Liver (tissue), 9 donors: Measurements from ENCODE around the gene ABCB9. TPM values are rescaled to one million over a fixed set of nuclear protein-coding genes. Genes with fewer than 3 reads are reported as not detected.

ENCODE experiments used
- DNase-seq: peaks from one replicate; pipeline ENCODE4 v3.0.0-alpha.2; 2017; ENCODE audit warnings: low spot score
- H3K27ac ChIP-seq, 2 donors: one replicate each; pipeline ENCODE4 v1.7.0; 2013; ENCODE audit warnings: inconsistent platforms in 2 of 2, low read length in 2 of 2, control low read depth in 1 of 2, low read depth in 1 of 2, mild to moderate bottlenecking in 1 of 2
- H3K27me3 ChIP-seq, 4 donors: one replicate each; pipeline versions ENCODE4 v1.6.1 to v1.7.0; 2013; ENCODE audit warnings: low read length in 3 of 4, inconsistent platforms in 1 of 4, mild to moderate bottlenecking in 1 of 4, moderate library complexity in 1 of 4; ENCODE audit not compliant: control insufficient read depth in 4 of 4, insufficient read depth in 4 of 4
- H3K36me3 ChIP-seq, 4 donors: one replicate each; pipeline versions ENCODE4 v1.6.1 to v1.7.0; 2013; ENCODE audit warnings: low read length in 3 of 4, mild to moderate bottlenecking in 3 of 4, low read depth in 1 of 4, moderate library complexity in 1 of 4; ENCODE audit not compliant: control insufficient read depth in 4 of 4, insufficient read depth in 3 of 4
- H3K4me1 ChIP-seq, 4 donors: one replicate each; pipeline versions ENCODE4 v1.6.1 to v1.7.0; 2013; ENCODE audit warnings: low read length in 3 of 4, mild to moderate bottlenecking in 3 of 4, moderate library complexity in 1 of 4; ENCODE audit not compliant: control insufficient read depth in 4 of 4, insufficient read depth in 4 of 4
- H3K4me3 ChIP-seq, 3 donors: one replicate each; pipeline versions ENCODE4 v1.6.1 to v1.7.0; 2013; ENCODE audit warnings: low read length in 3 of 3, control low read depth in 1 of 3, low read depth in 1 of 3, mild to moderate bottlenecking in 1 of 3
- H3K9ac ChIP-seq, 2 donors: one replicate each; pipeline ENCODE4 v1.7.0; 2013; ENCODE audit warnings: low read length in 2 of 2, mild to moderate bottlenecking in 2 of 2, moderate library complexity in 2 of 2, control low read depth in 1 of 2, low read depth in 1 of 2
- H3K9me3 ChIP-seq, 4 donors: one replicate each; pipeline versions ENCODE4 v1.6.1 to v1.7.0; 2013; ENCODE audit warnings: low read length in 3 of 4; ENCODE audit not compliant: control insufficient read depth in 4 of 4
- ATF3 ChIP-seq: IDR thresholded peaks from 2 replicates; pipeline ENCODE4 v1.6.1; 2016; ENCODE audit warnings: antibody characterized with exemption
- EGR1 ChIP-seq, 2 donors: IDR thresholded peaks; 2 replicates each; pipeline ENCODE4 v1.6.1; 2016 to 2018; ENCODE audit warnings: antibody characterized with exemption in 2 of 2, low read depth in 2 of 2
- HNF4A ChIP-seq, 2 donors: conservative IDR thresholded peaks; 2 replicates each; pipeline ENCODE4 v1.6.1; 2016; ENCODE audit warnings: antibody characterized with exemption in 2 of 2, mild to moderate bottlenecking in 2 of 2
- HNF4G ChIP-seq: IDR thresholded peaks from 2 replicates; pipeline ENCODE4 v1.6.1; 2016; ENCODE audit warnings: antibody characterized with exemption
- MAX ChIP-seq: IDR thresholded peaks from 2 replicates; pipeline ENCODE4 v1.6.1; 2016; ENCODE audit warnings: antibody characterized with exemption
- NR2F2 ChIP-seq: IDR thresholded peaks from 2 replicates; pipeline ENCODE4 v1.6.1; 2016; ENCODE audit warnings: antibody characterized with exemption
- RXRA ChIP-seq, 2 donors: IDR thresholded peaks; 2 replicates each; pipeline ENCODE4 v1.6.1; 2017 to 2018; ENCODE audit warnings: antibody characterized with exemption in 2 of 2, mild to moderate bottlenecking in 1 of 2
- SP1 ChIP-seq: IDR thresholded peaks from 2 replicates; pipeline ENCODE4 v1.6.1; 2018; ENCODE audit warnings: antibody characterized with exemption, mild to moderate bottlenecking
- YY1 ChIP-seq: IDR thresholded peaks from 2 replicates; pipeline ENCODE4 v1.6.1; 2016; ENCODE audit warnings: antibody characterized with exemption, mild to moderate bottlenecking
- ZBTB33 ChIP-seq: IDR thresholded peaks from 2 replicates; pipeline ENCODE4 v1.6.1; 2016; ENCODE audit warnings: antibody characterized with exemption
- WGBS: extraction: QIAGEN DNeasy Blood & Tissue Kit; methylation state at CpG from one replicate; pipeline ENCODE4 v1.1.7; 2013; 5-methylcytosine and 5-hydroxymethylcytosine counted together
- polyA plus RNA-seq, 2 donors: library from polyadenylated mRNA; stranded (reverse) in 1 of 2; unstranded in 1 of 2; fragments of 200-250 nt in 1 of 2; fragments of >200 nt in 1 of 2; fragmentation: Nextera tagmentation in 1 of 2; extraction: Ambion mirVana in 1 of 2; gene quantifications; one replicate each; pipeline versions ENCODE4 v1.2.1 to v1.2.3, GENCODE V29; 2013 to 2015
- total RNA-seq, 2 donors: library from RNA; depleted of rRNA; stranded (reverse); fragments of >200 nt; gene quantifications; one replicate each; pipeline ENCODE4 v1.2.3, GENCODE V29; 2014
- TF ChIP-seq, protein P1 (sequence below): IDR thresholded peaks from 2 replicates; pipeline ENCODE4 v1.6.1; 2016; ENCODE audit warnings: antibody characterized with exemption, mild to moderate bottlenecking
- TF ChIP-seq, protein P2 (sequence below): fragments of 150-350 bp; IDR thresholded peaks from 2 replicates; pipeline ENCODE4 v1.5.1; 2017; ENCODE audit warnings: improper control_type of control experiment, low read depth, low read length; ENCODE audit not compliant: missing input control
- donor health status: healthy.
- donor health status: healthy.
- donor health status: healthy.
- donor health status: healthy.
- donor health status: healthy.

ABCB9 gene
- total and polyA plus RNA-seq, 4 donors, result 0.29 to 3.3 (median 1.3) TPM

DNA sequence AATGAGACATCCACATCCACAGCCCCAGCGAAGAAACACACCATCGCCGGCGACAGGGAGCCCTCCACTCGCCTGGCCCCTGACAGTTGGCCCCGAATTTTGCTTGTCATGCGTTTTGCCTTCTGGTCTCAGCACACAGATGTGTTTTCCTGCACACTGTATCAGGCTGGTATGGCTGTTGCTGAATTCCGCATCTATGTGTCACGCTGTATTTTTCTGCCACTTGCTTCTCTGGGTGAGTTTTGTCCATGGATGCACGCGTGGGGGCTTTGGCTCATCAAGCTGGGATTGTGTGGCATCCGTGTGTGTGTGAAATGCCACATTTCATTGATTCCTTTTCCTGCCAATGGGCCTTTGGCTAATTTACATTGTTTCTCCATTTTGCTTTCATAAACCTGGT is 40.7 kb upstream of the ABCB9 start:
- Histone ChIP-seq H3K9me3 (no peaks in the 10 kb centered on the region), H3K4me3 (no peak overlapping the region), H3K4me1 (no peaks in the 10 kb centered on the region), H3K9ac (no peak overlapping the region), H3K36me3 (peaks cover 2 to 49% (median 20%) of the 10 kb centered on the region in 4 donors), H3K27me3 (no peaks in the 10 kb centered on the region), H3K27ac (no peak overlapping the region)
- WGBS, result 88% methylated on average over 12 of the region's 12 CpGs
- TF ChIP-seq NR2F2, result no peak
- TF ChIP-seq, protein P1, sequence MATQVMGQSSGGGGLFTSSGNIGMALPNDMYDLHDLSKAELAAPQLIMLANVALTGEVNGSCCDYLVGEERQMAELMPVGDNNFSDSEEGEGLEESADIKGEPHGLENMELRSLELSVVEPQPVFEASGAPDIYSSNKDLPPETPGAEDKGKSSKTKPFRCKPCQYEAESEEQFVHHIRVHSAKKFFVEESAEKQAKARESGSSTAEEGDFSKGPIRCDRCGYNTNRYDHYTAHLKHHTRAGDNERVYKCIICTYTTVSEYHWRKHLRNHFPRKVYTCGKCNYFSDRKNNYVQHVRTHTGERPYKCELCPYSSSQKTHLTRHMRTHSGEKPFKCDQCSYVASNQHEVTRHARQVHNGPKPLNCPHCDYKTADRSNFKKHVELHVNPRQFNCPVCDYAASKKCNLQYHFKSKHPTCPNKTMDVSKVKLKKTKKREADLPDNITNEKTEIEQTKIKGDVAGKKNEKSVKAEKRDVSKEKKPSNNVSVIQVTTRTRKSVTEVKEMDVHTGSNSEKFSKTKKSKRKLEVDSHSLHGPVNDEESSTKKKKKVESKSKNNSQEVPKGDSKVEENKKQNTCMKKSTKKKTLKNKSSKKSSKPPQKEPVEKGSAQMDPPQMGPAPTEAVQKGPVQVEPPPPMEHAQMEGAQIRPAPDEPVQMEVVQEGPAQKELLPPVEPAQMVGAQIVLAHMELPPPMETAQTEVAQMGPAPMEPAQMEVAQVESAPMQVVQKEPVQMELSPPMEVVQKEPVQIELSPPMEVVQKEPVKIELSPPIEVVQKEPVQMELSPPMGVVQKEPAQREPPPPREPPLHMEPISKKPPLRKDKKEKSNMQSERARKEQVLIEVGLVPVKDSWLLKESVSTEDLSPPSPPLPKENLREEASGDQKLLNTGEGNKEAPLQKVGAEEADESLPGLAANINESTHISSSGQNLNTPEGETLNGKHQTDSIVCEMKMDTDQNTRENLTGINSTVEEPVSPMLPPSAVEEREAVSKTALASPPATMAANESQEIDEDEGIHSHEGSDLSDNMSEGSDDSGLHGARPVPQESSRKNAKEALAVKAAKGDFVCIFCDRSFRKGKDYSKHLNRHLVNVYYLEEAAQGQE, result no peak
- no peak for TF ChIP-seq MAX
- no peak for TF ChIP-seq ZBTB33
- no peak for TF ChIP-seq SP1
- TF ChIP-seq, protein P2, sequence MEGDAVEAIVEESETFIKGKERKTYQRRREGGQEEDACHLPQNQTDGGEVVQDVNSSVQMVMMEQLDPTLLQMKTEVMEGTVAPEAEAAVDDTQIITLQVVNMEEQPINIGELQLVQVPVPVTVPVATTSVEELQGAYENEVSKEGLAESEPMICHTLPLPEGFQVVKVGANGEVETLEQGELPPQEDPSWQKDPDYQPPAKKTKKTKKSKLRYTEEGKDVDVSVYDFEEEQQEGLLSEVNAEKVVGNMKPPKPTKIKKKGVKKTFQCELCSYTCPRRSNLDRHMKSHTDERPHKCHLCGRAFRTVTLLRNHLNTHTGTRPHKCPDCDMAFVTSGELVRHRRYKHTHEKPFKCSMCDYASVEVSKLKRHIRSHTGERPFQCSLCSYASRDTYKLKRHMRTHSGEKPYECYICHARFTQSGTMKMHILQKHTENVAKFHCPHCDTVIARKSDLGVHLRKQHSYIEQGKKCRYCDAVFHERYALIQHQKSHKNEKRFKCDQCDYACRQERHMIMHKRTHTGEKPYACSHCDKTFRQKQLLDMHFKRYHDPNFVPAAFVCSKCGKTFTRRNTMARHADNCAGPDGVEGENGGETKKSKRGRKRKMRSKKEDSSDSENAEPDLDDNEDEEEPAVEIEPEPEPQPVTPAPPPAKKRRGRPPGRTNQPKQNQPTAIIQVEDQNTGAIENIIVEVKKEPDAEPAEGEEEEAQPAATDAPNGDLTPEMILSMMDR, result no peak
- no peak for TF ChIP-seq EGR1 (IDR thresholded peaks at IDR 0.05; ENCODE audit: low read depth in 2 of 2)
- TF ChIP-seq HNF4A (conservative IDR thresholded peaks at IDR 0.05), result no peak
- TF ChIP-seq YY1, result no peak
- TF ChIP-seq HNF4G, result no peak
- no peak for TF ChIP-seq ATF3
- TF ChIP-seq RXRA (IDR thresholded peaks at IDR 0.05), result no peak
- no peak for DNase-seq

DNA sequence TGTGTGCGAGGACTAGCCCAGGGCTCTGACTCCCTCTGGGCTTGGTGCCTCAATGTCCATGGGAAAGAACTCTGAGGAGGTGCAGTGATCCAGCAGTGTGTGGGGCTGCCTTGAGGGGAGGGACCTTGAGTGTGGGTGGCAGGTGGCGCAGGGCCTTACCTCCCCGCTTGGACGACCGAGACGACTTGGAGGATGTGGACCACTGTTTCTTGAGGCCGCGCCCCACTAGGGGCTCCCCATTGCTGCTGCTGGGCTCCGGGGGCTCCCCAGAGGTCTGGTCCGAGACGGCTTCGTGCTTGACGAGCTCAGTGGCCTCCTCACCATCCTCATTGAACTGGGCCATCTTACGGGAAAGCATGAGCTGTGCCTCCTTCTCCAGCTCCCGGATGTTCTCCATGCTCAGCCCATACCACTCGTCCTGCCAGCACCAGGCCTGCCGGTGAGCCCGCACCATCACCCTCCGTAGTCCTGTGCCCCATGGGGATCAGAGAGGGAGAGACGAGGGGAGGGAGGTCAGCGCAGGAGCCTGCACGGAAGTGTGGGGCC is 38.9 kb upstream of the ABCB9 start:
- no peak for TF ChIP-seq NR2F2
- TF ChIP-seq, protein P2, result no peak
- WGBS, result 96% methylated on average over 22 of the region's 22 CpGs

More for the DNA sequence above, 38.9 kb upstream of the ABCB9 start:
- no peak overlapping the region for H3K4me3 ChIP-seq
- DNase-seq, result no peak
- H3K36me3 ChIP-seq, result peaks cover 2 to 44% (median 20%) of the 10 kb centered on the region in 4 donors
- no peaks in the 10 kb centered on the region for H3K9me3 ChIP-seq
- peaks cover 0 to 2% (median 0%) of the 10 kb centered on the region in 4 donors for H3K4me1 ChIP-seq
- no peak overlapping the region for H3K27ac ChIP-seq
- H3K9ac ChIP-seq, result no peak overlapping the region
- H3K27me3 ChIP-seq, result no peaks in the 10 kb centered on the region
